GM12878 (cell line): ENCODE results near the gene ICE1.

Source experiments
- FOS ChIP-seq: IDR thresholded peaks from 3 replicates; pipeline ENCODE4 v1.6.1; 2011; ENCODE audit warnings: borderline replicate concordance; ENCODE audit not compliant: insufficient read length; ENCODE audit errors: extremely low read depth
- STAT3 ChIP-seq: IDR thresholded peaks from 2 replicates; pipeline ENCODE4 v1.6.1; 2011; ENCODE audit warnings: low read depth, low read length, improper control_type of control experiment
- TF ChIP-seq, protein P1 (sequence below), 3 experiments: IDR thresholded peaks in 2 of 3; conservative IDR thresholded peaks in 1 of 3; 2 replicates each; pipeline ENCODE4 v1.5.1; 2011; ENCODE audit warnings: low read depth in 3 of 3, low read length in 3 of 3, mild to moderate bottlenecking in 3 of 3, control low read depth in 2 of 3, moderate library complexity in 2 of 3, inconsistent platforms in 1 of 3, mixed read lengths in 1 of 3; ENCODE audit not compliant: control insufficient read depth in 2 of 3, insufficient read depth in 1 of 3; ENCODE audit errors: extremely low read depth in 1 of 3

DNA sequence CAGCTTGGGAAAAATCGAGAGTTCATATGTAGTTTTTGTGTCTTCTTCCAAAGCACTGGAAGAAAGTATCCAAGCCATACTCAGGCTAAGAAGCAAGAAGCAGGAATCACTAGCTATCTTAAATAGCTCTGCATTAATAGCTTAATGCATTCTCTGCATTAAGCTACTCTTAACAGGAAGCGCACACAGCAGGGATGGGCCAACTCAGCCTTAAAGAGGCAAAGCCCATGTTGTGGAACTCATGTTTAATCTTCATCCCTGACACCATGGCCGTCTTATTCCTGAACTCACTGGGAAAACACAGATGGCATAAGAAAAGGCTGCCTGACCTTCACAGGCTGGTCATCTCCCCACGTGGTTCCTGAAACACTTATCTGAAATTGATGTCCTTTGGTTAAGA, 18.7 kb upstream of the ICE1 start:
- TF ChIP-seq FOS, result no peak
- no peak for TF ChIP-seq STAT3
- TF ChIP-seq, protein P1, sequence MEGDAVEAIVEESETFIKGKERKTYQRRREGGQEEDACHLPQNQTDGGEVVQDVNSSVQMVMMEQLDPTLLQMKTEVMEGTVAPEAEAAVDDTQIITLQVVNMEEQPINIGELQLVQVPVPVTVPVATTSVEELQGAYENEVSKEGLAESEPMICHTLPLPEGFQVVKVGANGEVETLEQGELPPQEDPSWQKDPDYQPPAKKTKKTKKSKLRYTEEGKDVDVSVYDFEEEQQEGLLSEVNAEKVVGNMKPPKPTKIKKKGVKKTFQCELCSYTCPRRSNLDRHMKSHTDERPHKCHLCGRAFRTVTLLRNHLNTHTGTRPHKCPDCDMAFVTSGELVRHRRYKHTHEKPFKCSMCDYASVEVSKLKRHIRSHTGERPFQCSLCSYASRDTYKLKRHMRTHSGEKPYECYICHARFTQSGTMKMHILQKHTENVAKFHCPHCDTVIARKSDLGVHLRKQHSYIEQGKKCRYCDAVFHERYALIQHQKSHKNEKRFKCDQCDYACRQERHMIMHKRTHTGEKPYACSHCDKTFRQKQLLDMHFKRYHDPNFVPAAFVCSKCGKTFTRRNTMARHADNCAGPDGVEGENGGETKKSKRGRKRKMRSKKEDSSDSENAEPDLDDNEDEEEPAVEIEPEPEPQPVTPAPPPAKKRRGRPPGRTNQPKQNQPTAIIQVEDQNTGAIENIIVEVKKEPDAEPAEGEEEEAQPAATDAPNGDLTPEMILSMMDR (IDR thresholded peaks at IDR 0.05 in 2 of 3, conservative IDR thresholded peaks at IDR 0.05 in 1 of 3; ENCODE audit: control insufficient read depth in 2 of 3, extremely low read depth in 1 of 3, insufficient read depth in 1 of 3, low read depth in 3 of 3, low read length in 3 of 3), result no peak
